Tibial nerve (tissue), 4 donors: ENCODE results near the gene HBB.

Experiments used
- EP300 ChIP-seq, 2 donors: sonication (generic); formaldehyde crosslinking; IDR thresholded peaks; one replicate each; pipeline ENCODE4 v1.6.1; 2017; ENCODE audit warnings: antibody characterized with exemption in 2 of 2, mild to moderate bottlenecking in 1 of 2
- POLR2A ChIP-seq, 2 donors: fragments of 450-650 bp; IDR thresholded peaks; one replicate each; pipeline ENCODE4 v1.6.1; 2017; ENCODE audit warnings: antibody characterized with exemption in 2 of 2, mild to moderate bottlenecking in 2 of 2, moderate library complexity in 2 of 2
- TF ChIP-seq, protein P1 (sequence below), 5 experiments: fragments of 200-600 bp in 3 of 5; fragments of 450-650 bp in 2 of 5; sonication (generic) in 3 of 5; IDR thresholded peaks; one replicate each; pipeline ENCODE4 v1.5.1; 2016 to 2019; ENCODE audit warnings: antibody characterized with exemption in 5 of 5, mild to moderate bottlenecking in 3 of 5, moderate library complexity in 2 of 5

DNA sequence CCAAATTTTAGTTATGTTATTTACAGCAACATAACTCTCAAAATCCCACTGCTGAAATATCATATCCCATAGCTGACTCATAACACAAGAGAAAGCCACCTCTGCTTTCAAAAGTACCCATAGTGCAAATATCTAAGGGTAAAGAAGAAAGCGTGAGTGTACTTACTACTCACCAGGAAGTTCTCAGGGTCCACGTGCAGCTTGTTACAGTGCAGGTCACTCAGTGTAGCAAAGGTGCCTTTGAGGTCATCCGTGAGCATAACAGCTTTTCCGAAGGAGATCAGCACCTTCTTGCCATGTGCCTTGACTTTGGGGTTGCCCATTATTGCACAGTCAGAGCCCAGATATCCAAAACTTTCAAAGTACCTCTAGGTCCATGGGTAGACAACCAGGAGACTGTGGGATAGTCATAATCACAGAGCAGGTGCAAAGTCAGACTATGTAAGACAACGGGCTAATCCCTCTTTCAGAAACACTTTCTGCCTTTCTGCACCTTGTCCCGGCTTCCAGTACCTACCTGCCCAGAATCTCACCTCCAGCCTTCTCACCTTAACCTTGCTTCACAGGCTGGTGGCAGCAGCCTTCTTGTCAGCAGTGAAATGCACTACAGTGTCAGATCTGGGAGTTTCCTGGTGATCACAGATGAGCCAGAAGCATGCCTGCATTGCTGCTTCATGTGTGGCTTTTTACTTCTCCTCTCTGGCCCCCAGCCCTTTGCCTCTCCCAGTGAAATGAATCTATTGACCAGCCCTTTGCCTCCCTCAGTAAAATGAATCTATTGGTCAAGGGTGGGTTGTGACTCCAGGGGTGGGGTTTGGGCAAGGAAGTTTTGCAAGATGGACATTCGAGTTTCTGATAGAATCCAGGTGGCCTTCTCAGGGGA lies 16.3 kb upstream of the HBB start:
- TF ChIP-seq, protein P1, sequence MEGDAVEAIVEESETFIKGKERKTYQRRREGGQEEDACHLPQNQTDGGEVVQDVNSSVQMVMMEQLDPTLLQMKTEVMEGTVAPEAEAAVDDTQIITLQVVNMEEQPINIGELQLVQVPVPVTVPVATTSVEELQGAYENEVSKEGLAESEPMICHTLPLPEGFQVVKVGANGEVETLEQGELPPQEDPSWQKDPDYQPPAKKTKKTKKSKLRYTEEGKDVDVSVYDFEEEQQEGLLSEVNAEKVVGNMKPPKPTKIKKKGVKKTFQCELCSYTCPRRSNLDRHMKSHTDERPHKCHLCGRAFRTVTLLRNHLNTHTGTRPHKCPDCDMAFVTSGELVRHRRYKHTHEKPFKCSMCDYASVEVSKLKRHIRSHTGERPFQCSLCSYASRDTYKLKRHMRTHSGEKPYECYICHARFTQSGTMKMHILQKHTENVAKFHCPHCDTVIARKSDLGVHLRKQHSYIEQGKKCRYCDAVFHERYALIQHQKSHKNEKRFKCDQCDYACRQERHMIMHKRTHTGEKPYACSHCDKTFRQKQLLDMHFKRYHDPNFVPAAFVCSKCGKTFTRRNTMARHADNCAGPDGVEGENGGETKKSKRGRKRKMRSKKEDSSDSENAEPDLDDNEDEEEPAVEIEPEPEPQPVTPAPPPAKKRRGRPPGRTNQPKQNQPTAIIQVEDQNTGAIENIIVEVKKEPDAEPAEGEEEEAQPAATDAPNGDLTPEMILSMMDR (IDR thresholded peaks at IDR 0.05) = no peak
- TF ChIP-seq POLR2A (IDR thresholded peaks at IDR 0.05) (no peak), EP300 (IDR thresholded peaks at IDR 0.05) (no peak)
